Endodermal cell (in vitro differentiated cells): ENCODE data around the gene NBAS. TPM values are rescaled to one million over a fixed set of nuclear protein-coding genes. Genes with fewer than 3 reads are reported as not detected.
"Not testable (repeated sequence)": the region's sequence is repeated elsewhere in the genome, so short reads cannot be mapped to it uniquely, and the experiment has no call there.

Experiments
- DNase-seq: peaks from one replicate; pipeline ENCODE4 v3.0.0-alpha.2; 2017
- H3K27ac ChIP-seq: 2 replicates; pipeline ENCODE4 v1.5.1; 2013; ENCODE audit warnings: mild to moderate bottlenecking, low read depth, low read length, moderate library complexity
- H3K27me3 ChIP-seq: 2 replicates; pipeline ENCODE4 v1.6.1; 2013; ENCODE audit warnings: mild to moderate bottlenecking, low read length, moderate library complexity; ENCODE audit not compliant: insufficient read depth, control insufficient read depth, poor library complexity, severe bottlenecking
- H3K36me3 ChIP-seq: 2 replicates; pipeline ENCODE4 v1.7.0; 2013; ENCODE audit warnings: mild to moderate bottlenecking, low read length, moderate library complexity; ENCODE audit not compliant: control insufficient read depth, insufficient read depth
- H3K4me1 ChIP-seq: one replicate; pipeline ENCODE4 v1.7.0; 2013; ENCODE audit warnings: low read length; ENCODE audit not compliant: control insufficient read depth, insufficient read depth
- H3K4me3 ChIP-seq: 2 replicates; pipeline ENCODE4 v1.5.1; 2013; ENCODE audit warnings: mild to moderate bottlenecking, low read length, moderate library complexity
- H3K9ac ChIP-seq: 2 replicates; pipeline ENCODE4 v1.6.1; 2013; ENCODE audit warnings: mild to moderate bottlenecking, low read length, moderate library complexity; ENCODE audit not compliant: poor library complexity, severe bottlenecking; ENCODE audit errors: extremely low read depth
- H3K9me3 ChIP-seq: 2 replicates; pipeline ENCODE4 v1.6.1; 2013; ENCODE audit warnings: mild to moderate bottlenecking, low read length, moderate library complexity; ENCODE audit not compliant: control insufficient read depth
- H3K27ac Mint-ChIP-seq: 2 replicates; pipeline ENCODE4 v1.8.0; 2020; ENCODE audit warnings: mixed read lengths
- H3K27me3 Mint-ChIP-seq: 2 replicates; pipeline ENCODE4 v1.8.0; 2021; ENCODE audit warnings: mild to moderate bottlenecking, mixed read lengths; ENCODE audit not compliant: insufficient read depth
- H3K36me3 Mint-ChIP-seq: 2 replicates; pipeline ENCODE4 v1.8.0; 2020; ENCODE audit warnings: low read depth, mixed read lengths
- H3K4me1 Mint-ChIP-seq: 2 replicates; pipeline ENCODE4 v1.8.0; 2020; ENCODE audit warnings: mixed read lengths
- H3K4me3 Mint-ChIP-seq: 2 replicates; pipeline ENCODE4 v1.8.0; 2020; ENCODE audit warnings: mild to moderate bottlenecking, moderate library complexity, mixed read lengths
- H3K9me3 Mint-ChIP-seq: 2 replicates; pipeline ENCODE4 v1.8.0; 2020; ENCODE audit warnings: mild to moderate bottlenecking, mixed read lengths
- CTCF ChIP-seq: fragments of 200-600 bp; sonication (generic); conservative IDR thresholded peaks from 2 replicates; pipeline ENCODE4 v1.5.0; 2021; ENCODE audit warnings: antibody characterized with exemption, mild to moderate bottlenecking
- WGBS, 2 experiments: methylation state at CpG; one replicate each; pipeline versions ENCODE4 v1.1.5 to v1.1.7; 2013; ENCODE audit warnings: missing lambda C conversion rate in 2 of 2, mixed read lengths in 1 of 2; ENCODE audit not compliant: insufficient coverage in 1 of 2, insufficient read length in 1 of 2; 5-methylcytosine and 5-hydroxymethylcytosine counted together
- total RNA-seq, 2 donors: library from RNA; stranded (reverse); fragmentation: NEBNext Ultra II Directional in 1 of 2; extraction: Animal tissue kit (Norgen Biotek cat#: 25700) in 1 of 2; gene quantifications; 2 replicates in 1 of 2; 3 replicates in 1 of 2; pipeline ENCODE4 v1.2.1, GENCODE V29; 2021

NBAS gene
- total RNA-seq, 2 donors from 2014 or later, result 47.4 to 54.7 TPM

- H3K27me3 Mint-ChIP-seq, result no peaks in the 10 kb centered on the region
- H3K9ac ChIP-seq, result no peak overlapping the region
- H3K4me3 Mint-ChIP-seq, result no peak overlapping the region
- H3K27me3 ChIP-seq, result no peaks in the 10 kb centered on the region
- H3K27ac Mint-ChIP-seq, result peak overlapping the region; percentile 9
- H3K27ac ChIP-seq, result no peak overlapping the region
- H3K9me3 Mint-ChIP-seq, result no peaks in the 10 kb centered on the region
- no peak for DNase-seq
- peaks cover 7% of the 10 kb centered on the region for H3K36me3 ChIP-seq
- H3K4me3 ChIP-seq, result no peak overlapping the region
- no peaks in the 10 kb centered on the region for H3K9me3 ChIP-seq
- 87 to 89% methylated on average over 3 of the region's 3 CpGs for WGBS, 2 experiments
- H3K4me1 Mint-ChIP-seq, result no peaks in the 10 kb centered on the region
- TF ChIP-seq CTCF, result no peak
- H3K36me3 Mint-ChIP-seq, result peaks cover 28% of the 10 kb centered on the region
- H3K4me1 ChIP-seq, result no peaks in the 10 kb centered on the region
Measured at GRCh38 chr2:15504882-15505663, 56.1 kb downstream of the NBAS start.

- DNase-seq, H3K4me3 Mint-ChIP-seq, H3K4me1 ChIP-seq, H3K27ac Mint-ChIP-seq, H3K9me3 ChIP-seq, H3K36me3 ChIP-seq, H3K27me3 Mint-ChIP-seq, H3K27me3 ChIP-seq, H3K27ac ChIP-seq, H3K4me3 ChIP-seq, H3K4me1 Mint-ChIP-seq, H3K9ac ChIP-seq: not testable (repeated sequence)
- Mint-ChIP-seq H3K36me3 (peaks cover 38% of the 10 kb centered on the region), H3K9me3 (peaks cover 12% of the 10 kb centered on the region)
- 89 to 100% methylated on average over 1 of the region's 1 CpG for WGBS, 2 experiments
Measured at GRCh38 chr2:15499251-15499650, 61.9 kb downstream of the NBAS start.

GRCh38 chr2:15498554-15498953 is 62.6 kb downstream of the NBAS start:
- no peak overlapping the region for H3K4me3 Mint-ChIP-seq
- 95 to 96% methylated on average over 3 to 6 of the region's 6 CpGs for WGBS, 2 experiments

More at GRCh38 chr2:15498554-15498953, 62.6 kb downstream of the NBAS start:
- Histone ChIP-seq H3K4me3 (no peak overlapping the region), H3K36me3 (no peaks in the 10 kb centered on the region), H3K27me3 (no peaks in the 10 kb centered on the region), H3K4me1 (no peaks in the 10 kb centered on the region), H3K9me3 (no peaks in the 10 kb centered on the region), H3K9ac (no peak overlapping the region), H3K27ac (no peak overlapping the region)
- Mint-ChIP-seq H3K27me3 (no peaks in the 10 kb centered on the region), H3K36me3 (peaks cover 35% of the 10 kb centered on the region), H3K27ac (no peak overlapping the region), H3K4me1 (peaks cover 7% of the 10 kb centered on the region), H3K9me3 (peaks cover 12% of the 10 kb centered on the region)
- no peak for TF ChIP-seq CTCF
- no peak for DNase-seq
